ENCODE measurements around the gene CETP.
A peak's percentile ranks its signal among the peaks of the same experiment; 100 is the strongest.
"Not testable (repeated sequence)": the region's sequence is repeated elsewhere in the genome, so short reads cannot be mapped to it uniquely, and the experiment has no call there.

Gene CETP

DNA sequence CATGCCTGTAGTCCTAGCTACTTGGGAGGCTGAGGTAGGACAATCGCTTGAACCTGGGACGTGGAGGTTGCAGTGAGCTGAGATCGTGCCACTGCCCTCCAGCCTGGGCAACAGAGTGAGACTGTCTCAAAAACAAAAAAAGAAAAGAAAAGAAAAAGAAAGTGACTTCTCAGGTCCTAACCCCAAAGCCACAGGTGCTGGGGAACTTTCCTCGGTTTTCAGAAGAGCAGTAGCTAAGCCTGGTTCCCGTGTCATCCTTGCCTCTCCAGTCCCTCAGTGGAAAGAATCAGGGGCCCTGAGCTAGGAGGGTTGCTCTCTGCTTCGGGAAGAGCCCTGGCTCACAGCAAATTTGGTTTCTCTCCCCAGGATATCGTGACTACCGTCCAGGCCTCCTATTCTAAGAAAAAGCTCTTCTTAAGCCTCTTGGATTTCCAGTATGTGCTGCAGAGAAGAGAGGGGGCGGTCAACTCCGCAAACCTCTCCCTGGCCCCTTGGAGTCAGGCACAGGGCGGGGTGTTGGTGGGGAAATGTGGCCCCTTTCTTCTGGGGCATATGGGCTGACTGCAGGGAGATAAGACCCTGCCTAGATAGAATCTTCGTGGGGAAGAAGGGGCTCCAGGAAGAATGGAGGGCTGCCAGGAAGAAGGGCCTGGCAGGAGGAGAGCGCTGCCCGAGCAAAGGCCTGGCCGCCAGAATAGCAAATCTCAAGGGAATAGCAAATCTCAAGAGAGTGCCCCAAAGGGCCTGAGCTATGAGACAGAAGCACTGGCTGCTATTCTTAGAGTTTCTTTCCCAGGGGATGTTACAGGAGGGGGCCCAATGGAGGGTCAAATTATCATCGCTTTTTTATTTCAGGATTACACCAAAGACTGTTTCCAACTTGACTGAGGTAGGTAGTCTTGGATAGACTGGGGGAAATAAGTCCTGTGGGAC, 19.3 kb downstream of the CETP start:
- DNase-seq (ENCODE audit: low spot score), result no peak

DNA sequence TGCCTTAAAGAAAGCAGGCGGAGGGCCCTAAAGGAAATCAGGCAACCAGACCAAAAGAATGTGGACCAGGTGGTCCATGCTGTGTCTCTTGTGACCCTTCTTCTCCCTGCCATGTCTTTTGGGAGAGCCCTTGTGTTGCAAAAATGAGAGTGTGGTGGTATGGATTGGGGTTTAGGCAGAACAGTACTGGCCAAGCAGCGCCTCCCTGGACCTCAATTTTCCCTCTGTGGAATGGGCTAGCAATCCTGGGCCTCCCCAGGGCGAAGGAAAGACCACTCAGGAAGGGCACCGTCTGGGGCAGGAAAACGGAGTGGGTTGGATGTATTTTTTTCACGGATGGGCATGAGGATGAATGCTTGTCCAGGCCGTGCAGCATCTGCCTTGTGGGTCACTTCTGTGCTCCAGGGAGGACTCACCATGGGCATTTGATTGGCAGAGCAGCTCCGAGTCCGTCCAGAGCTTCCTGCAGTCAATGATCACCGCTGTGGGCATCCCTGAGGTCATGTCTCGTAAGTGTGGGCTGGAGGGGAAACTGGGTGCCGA, 20.1 kb downstream of the CETP start:
- DNase-seq (ENCODE audit: low spot score), result no peak

DNA sequence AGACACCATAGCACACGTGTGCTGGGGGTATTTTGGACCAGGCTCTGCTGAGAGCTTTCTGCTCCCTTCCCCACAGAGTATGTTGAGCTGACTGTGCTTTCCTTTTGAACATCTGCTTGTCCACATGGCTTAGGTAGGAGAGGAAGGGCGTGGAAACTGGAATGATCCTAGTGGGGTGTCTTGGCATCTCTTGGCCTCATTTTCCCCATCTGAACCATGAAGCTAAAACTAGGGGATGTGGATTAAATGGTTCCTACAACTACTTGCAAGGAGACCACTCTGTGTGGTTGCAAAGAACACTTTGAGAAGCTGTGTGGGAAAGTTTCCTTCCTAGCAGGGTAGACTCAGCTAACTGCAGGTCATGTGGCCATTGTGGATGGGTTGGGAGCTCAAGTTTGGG, 20.9 kb downstream of the CETP start:
- DNase-seq (ENCODE audit: low spot score), result no peak

DNA sequence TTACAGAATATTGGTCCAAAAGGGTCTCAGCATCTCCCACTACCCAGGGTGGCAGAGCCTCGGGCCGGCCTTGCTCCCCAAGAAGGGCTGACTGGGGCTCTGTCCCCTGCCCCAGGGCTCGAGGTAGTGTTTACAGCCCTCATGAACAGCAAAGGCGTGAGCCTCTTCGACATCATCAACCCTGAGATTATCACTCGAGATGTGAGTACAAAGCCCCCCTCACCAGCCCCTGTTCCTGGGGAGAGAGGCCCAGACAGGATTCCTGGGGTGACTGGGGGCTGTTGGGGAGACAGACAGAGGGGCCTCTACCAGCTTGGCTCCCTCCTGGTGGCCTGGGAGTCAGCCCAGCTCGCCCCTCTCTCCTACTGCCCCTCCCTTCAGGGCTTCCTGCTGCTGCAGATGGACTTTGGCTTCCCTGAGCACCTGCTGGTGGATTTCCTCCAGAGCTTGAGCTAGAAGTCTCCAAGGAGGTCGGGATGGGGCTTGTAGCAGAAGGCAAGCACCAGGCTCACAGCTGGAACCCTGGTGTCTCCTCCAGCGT, 21.5 kb downstream of the CETP start:
- DNase-seq (ENCODE audit: low spot score), result no peak

DNA sequence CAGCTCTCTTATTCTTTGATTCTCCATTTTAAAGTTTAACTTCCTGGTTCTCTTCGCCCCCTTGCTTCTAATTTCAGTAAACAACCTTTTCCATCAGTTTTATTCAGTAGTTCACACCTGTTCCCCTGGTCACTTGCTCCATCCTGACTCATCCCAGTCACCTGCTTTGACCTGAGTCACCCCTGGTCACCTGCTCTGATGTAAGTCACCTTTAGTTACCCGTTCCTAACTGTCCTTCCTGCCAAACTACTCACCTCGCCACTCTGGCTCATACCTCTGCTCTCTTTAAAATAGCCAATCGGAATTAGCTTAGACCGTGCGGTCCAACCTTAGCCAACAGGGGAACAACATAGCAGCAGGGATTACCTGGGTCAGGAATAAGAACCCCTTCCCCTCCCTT, 22.9 kb downstream of the CETP start:
- no peak for DNase-seq (ENCODE audit: low spot score)

DNA sequence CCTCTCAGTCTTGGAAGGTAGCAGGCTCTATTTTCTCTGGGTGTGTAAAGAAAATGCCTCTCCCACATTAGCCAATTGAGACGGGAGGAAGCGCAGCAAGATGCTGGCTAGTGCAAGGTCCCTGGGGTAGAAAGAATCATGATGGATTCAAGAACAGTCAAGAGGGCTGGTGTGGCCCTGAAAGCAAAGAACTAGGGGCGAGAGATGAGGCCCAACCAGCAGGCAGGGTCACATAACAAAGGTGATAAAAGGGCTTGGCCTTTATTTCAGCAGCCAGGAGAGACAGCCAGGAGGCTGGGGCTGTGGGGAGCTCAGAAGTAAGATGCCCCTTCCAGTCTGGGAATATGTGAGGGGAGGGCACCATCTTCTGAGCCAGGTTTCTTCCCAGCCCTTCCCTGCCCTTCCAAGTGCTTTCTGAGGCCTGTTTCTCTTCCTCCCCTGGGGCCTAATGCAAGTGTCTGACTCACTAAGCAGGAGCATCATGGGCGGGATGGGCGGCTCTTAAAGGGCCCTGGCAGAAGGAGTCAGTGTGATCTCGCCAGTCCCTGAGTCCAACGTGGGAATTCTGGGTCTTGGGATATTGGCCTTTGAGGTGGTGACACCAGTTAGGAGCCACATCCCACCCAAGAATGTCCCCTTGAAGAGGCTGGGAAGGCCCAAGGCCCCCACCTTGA, 23.7 kb downstream of the CETP start:
- peak; percentile 92 for DNase-seq (ENCODE audit: low spot score)

DNA sequence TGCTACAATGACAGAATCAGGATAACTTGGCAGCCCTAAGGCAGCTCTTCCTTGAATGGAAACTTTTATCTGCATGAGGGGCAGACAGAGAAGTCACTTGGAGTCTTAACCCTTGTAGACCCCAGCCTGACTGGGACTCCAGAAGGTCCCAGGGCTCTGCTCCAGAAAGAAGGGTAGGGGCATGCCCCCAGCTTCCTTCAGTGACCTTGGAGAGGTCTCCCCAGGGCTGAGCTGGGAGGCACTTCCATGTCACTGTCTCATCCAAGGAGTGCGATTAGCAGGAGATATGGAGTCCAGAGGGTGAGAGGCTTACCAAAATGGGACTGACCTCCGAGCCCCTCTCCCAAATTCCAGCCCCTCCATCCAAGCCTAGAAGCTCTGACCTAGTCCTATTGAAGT, 24.2 kb downstream of the CETP start:
- DNase-seq (ENCODE audit: low spot score), result no peak

DNA sequence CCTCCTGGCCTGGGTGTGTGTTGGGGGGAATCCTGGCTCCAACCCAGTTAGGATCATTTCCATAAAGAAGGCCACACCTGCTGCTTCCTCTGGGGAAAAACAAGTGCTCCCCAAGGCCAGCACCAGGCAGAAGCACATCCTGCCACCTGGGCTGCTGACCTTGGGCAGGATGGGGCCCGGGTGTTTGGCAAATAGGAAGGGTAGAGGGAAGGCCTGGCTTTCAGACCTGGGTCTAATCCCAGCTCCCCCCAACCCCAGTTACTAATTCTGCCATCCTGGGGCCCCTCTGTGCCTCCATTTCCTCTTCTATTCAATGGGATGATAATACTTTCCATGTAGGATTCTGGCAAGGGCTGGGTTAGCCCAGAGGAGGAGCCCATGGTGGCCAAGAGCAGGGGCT, 24.6 kb downstream of the CETP start:
- DNase-seq (ENCODE audit: low spot score), result no peak

DNA sequence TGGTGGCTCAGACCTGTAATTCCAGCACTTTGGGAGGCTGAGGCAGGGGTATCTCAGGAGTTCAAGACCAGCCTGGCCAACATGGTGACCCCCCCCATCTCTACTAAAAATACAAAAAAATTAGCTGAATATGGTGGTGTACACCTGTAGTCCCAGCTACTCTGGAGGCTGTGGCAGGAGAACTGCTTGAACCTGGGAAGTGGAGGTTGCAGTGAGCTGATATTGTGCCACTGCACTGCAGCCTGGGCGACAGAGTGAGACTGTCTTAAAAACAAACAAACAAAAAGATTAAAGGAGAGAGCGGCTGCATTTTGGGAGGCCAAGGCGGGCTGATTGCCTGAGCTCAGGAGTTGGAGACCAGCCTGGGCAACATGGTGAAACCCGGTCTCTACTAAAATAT, 25.2 kb downstream of the CETP start:
- DNase-seq (ENCODE audit: low spot score), result not testable (repeated sequence)

DNA sequence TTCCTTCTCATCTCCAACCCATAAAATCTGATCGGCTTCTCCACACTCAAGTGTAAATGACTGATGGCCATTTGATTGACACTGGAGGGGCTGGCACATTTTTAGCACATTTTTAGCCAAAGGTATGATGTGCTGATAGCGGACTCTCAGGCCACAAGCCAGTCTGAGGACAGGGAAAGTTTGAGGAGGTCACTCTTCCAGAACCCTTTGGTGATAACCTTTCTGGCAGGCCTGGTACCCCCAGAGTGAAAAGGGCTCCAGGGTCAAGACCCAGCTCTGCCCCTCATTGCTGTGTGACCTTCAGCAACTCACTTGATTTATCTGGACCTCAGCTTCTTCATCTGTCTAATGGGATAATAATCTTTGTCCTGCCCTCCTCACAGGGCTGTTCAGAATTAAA, 25.9 kb downstream of the CETP start:
- DNase-seq (ENCODE audit: low spot score), result no peak

DNA sequence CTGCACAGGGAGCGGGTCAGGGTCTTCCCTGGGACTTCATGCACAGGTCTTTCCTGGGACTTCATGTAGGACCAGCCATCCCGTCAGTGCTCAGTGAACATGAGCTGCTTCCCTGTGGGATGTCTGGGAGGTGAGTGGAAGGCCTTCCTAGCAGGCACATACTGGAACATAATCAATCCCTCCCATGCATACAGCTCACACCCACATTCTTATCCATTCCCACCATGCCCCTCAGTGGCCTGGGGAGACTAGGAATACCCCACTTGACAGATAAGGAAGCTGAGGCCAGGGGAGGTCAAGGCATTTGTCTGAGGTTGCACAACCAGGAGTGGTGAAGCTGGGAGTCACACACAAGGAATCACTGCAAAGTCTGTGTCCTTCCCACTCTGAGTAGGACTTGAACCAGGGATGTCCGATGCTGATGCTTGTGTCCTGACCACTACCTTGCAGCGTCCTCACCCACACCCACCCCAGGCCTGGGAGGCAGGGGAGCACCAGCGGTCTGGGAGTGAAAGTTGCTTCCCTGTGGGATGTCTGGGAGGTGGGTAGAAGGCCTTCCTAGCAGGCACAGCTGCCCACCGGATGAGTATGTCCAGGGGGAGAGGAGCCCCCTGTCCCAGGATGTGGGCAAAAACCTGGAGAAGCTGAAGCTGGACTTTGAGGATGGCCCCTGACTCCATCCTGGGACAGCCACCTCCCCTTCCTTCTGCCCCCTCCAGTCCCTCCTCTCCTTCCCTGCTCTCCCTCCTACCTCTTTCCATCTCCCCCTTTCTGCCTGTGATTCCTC, 26.6 kb downstream of the CETP start:
- DNase-seq (ENCODE audit: low spot score), result peak; percentile 61

DNA sequence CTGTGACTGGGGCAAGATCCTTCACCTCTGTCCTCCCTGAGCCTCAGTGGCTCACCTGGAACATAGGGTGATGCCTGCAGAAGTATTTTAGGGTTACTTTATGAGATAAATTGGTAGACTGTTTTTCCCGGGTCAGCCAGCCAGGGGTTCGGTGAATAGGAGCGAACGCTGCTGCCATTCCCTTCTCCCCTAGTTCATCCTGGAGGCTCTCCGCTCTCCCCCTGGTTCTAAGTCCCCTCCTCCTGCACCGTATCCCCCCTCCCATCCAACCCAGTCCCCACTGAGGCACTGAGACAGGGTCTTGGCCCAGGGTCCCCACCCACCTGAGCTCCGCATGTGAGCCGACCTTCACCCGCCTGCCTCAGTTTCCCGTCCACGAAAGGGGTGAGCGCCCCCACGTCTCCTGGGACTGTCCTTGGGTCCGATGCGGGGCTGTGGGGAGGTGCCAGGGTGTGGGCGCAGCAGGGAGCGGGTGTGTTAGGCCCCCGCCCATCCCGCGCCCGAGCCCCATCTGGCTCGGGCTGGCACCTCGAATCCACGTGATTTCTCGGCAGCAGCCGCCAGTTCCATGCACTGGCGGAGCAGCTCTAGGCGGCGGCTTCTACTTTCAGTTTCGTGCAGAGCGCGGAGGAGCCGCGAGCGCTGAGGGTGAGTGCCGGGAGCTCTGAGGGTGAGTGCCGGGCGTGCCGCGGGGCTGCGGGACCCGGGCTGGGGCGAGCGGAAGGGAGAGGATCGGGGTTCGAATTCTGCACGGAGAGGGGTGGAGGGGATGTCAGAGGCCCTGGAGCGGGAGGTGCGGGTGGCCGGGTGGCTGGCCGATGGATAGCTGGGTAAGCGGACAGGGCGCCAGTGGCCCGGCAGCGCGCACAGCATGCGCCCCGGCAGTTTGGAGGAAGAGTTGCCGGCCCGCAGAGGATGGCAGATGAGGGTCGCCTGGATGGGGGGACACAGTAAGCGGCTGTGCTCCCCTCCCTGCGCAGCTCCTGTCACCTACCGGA, 27.5 kb downstream of the CETP start, which contains the start of gene NLRC5:
Gene NLRC5, plus strand, starts transcription at position 610 of the 998 bp plus-strand sequence. CDS start 31,156 bp downstream, outside the sequence.
- DNase-seq (ENCODE audit: low spot score), result peak; percentile 92

DNA sequence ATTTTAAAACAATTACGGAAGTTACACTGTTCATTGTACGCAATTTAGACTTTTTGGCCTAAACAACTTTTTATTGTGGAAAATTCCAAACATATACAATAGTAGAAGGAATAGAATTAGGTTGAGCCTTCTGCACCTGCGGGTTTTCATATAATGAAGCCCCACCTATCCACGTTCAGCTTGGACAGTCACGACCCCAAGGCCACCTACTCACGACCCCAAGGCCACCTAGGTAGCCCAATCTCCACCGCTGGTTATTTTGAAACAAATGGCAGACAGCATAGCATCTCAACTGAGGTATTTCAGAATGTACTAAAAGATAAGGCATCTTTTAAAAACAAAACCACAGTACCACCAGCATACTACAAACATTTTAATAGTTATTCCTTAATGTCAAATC, 28.2 kb downstream of the CETP start:
- DNase-seq (ENCODE audit: low spot score), result no peak

DNA sequence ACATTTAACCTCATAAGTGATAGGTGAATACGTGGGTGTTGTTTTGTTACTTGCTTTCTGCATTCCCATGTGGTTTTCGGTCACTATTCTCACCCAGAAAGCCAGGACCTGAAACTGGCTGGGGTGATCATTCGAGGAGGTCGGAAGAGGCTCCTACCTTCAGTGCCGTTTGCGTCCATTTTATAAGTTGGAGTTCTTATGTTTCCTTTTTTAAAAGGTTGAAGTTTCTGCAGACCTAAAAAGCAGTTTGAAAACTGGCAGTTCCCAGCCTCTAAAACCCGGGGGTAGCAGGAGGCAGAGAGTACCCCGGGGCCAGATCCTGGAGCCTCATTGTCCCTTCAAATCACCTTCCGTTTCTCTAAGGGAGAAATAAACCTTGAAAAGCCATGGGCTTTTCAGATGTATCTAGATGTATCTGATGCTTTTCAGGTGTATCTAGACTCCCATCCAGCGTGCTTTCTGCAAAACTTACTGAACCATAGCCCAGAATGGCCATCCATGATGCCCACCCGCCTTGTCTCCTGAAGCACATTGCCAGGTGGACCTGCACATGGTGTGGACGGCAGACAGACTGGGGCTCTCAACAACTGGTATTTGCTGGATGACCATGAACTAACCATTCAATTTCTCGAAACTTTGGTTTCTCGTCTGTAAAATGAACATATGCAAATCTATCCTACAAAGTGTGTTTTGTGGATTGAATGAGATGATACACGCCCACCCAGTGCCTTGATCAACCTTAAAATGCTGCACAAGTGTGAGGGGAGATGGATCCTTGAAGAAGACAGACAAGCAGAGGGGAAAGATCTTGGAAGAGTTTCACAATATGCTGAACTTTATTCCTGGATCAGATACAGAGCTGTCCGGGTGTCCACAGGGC, 28.9 kb downstream of the CETP start:
- no peak for DNase-seq (ENCODE audit: low spot score)

DNA sequence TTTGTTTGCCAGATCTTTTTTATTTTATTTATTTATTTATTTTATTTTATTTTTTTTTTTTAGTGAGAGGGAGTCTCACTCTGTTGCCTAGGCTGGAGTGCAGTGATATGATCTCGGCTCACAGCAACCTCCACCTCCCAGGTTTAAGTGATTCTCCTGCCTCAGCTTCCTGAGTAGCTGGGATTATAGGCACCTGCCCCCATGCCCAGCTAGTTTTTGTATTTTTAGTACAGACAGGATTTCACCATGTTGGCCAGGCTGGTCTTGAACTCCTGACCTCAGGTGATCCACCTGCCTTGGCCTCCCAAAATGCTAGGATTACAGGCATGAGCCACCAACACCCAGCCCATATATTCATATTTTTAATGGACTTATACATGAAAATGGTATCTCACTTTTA, 30.7 kb downstream of the CETP start:
- not testable (repeated sequence) for DNase-seq (ENCODE audit: low spot score)

DNA sequence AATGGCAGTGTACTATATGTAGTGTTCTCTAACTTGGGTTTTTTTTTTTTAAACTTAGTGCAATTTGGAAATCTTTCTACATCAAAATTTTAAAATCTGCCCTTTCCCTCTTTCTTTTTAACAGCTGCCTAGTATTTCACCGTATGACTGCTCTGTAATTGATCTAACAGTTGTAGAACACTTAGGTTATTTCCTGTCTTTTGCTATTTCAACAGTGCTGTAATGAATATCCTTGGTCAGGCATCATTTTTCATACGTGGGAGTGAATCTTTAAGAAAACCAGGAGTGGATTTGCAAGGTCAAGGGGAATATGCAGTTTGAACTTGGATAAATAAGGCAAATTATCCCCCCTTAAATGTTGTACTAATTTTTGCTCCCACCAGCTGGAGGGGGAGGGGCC, 31.5 kb downstream of the CETP start:
- DNase-seq (ENCODE audit: low spot score), result no peak

DNA sequence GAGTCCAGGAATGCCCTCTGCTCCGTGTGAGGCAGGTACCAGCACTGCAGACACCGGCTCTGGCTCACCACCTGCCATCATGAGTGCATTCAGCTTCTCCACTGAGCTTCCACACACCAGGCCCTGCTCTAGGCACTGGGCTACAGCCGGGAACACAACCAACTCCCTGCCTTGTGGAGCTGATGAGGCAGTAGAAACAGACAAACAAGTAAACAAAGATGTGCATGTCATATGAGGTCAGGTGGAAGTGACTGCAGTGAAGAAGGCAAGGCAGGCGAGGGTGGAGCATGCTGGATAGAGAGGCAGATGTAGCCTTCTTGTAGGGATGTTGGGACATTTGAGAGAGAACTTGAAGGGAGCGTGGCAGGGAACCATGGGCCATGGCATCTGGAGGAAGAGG, 32.6 kb downstream of the CETP start:
- DNase-seq (ENCODE audit: low spot score), result no peak

DNA sequence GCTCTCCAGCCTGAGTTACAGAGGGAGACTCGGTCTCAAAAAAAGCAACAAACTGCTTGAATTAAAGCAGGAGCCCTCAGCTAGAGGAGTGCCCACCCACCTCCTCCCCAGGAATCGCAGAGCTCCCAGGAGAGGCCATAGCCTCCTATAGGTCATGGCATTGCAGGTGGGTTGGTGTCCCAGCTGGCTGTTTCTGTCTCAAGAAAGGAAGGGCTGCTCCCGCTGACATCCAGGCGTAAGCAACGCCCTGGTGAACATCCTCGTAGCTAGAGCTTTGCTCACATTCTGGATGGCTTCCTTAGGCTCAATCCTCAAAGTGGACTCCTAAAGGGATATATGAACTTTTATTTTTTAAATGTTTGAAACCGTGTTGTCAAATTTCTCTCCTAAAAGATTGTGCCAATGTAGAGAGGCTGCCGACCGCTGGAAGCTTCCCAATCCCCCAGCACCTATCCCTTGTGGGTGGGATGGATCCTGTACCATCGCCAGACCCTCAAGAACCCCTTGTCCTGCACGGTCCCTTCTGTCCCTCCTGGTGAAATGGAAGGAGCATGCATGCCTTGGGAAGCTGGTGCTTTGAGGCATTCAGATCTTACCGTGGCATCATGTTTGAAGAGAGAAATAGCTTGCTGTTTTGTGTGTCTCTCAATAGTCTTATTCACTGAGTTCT, 33.5 kb downstream of the CETP start:
- no peak for DNase-seq (ENCODE audit: low spot score)

DNA sequence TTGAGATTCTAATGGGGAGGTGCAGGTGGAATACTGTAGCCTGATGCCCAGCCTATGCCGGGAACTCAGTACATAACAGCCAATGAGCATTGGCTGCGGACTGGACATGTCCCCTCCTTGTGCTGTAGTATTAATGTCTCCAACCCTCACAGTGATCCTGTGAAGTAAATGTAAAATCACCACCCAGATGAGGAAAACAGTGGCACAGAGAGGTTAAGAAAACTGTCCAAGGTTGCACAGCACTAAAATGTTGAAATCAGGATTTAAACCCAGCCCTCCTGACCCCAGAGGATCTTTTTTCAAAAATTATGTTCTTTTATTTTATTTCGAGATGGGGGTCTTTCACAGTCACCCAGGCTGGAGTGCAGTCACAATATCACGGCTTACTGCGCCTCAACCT, 35.5 kb downstream of the CETP start:
- DNase-seq (ENCODE audit: low spot score), result no peak
